GF-D8 (cell line): ENCODE data around the gene TMEM175.

Experiments
- DNase-seq: peaks from one replicate; lab custom pipeline; 2025; lab: John Stamatoyannopoulos, UW

TMEM175 gene

GRCh38 chr4:959338-960139 is 27.3 kb downstream of the TMEM175 start:
- DNase-seq = no peak

GRCh38 chr4:960140-960635 is 27.9 kb downstream of the TMEM175 start:
- no peak for DNase-seq

- no peak for DNase-seq
Measured at GRCh38 chr4:960636-961350, 28.5 kb downstream of the TMEM175 start.

GRCh38 chr4:961351-962230 is 29.3 kb downstream of the TMEM175 start:
- DNase-seq = no peak

GRCh38 chr4:962231-963208 is 30.3 kb downstream of the TMEM175 start:
- no peak for DNase-seq

GRCh38 chr4:963276-964225 is 31.3 kb downstream of the TMEM175 start:
- no peak for DNase-seq

- DNase-seq = no peak
Measured at GRCh38 chr4:964346-965025, 32.2 kb downstream of the TMEM175 start.

GRCh38 chr4:965048-965765 is 32.9 kb downstream of the TMEM175 start:
- DNase-seq = no peak

GRCh38 chr4:965766-966134 is 33.5 kb downstream of the TMEM175 start:
- no peak for DNase-seq

- no peak for DNase-seq
Measured at GRCh38 chr4:966266-967112, 34.2 kb downstream of the TMEM175 start.

- no peak for DNase-seq
Measured at GRCh38 chr4:967113-968104, 35.1 kb downstream of the TMEM175 start.

- DNase-seq = no peak
Measured at GRCh38 chr4:968221-968620, 36.0 kb downstream of the TMEM175 start.

- DNase-seq = no peak
Measured at GRCh38 chr4:968621-969394, 36.5 kb downstream of the TMEM175 start.

GRCh38 chr4:970046-970745 is 37.9 kb downstream of the TMEM175 start:
- DNase-seq = no peak
